ENCODE results near the gene FAM184B.

FAM184B gene

DNA sequence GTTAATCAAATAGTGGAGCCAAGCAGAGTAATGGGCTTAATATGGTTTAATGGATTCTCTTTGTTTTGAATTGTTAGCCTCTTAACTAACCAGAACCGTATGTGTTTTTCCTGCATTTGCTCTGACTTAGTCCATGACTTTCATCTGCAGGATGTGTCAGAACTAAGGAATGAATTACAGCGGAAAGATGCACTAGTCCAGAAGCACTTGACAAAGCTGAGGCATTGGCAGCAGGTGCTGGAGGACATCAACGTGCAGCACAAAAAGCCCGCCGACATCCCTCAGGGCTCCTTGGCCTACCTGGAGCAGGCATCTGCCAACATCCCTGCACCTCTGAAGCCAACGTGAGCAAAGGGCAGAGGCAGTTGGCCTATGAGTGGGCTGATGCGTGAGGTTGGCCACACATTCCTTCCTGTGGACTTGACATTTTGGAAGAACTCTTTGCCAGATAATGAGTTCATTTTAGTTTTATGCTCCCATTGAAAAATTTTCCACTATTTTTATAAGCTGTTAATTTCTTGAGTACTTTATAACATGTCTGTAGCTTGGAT lies 157.9 kb downstream of the FAM184B start:
- no peak for DNase-seq

DNA sequence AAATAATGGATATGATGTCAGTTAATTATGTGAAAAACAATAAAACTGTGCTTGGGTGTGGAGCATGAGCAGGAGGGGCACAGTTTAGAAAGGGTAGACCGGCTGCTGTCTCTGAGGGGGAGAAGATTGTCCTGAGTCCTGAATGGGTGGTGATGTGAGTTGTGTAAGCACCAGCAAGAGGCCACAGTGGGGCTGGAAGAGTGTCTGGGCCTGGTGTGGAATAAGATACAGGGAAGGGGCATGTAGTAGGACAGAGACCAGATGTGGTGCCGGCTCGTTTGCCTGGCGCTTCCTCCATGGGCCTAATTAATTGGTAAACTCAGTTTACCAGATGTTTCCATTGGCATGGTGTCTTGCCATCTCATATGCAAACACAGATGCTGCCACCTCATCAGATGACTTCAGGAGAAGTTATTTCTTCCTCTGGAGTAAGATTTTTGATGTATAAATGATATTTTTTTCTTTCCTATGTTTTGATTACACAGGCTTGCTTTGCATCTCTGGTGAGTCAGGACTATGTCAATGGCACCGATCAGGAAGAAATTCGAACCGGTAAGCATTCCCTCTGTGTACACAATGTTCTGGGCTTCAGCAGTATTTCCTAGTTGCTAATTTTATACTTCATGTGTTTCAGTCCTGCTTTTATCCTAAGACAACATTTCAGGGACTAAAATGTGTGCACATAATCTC lies 161.9 kb downstream of the FAM184B start:
- DNase-seq = no peak

DNA sequence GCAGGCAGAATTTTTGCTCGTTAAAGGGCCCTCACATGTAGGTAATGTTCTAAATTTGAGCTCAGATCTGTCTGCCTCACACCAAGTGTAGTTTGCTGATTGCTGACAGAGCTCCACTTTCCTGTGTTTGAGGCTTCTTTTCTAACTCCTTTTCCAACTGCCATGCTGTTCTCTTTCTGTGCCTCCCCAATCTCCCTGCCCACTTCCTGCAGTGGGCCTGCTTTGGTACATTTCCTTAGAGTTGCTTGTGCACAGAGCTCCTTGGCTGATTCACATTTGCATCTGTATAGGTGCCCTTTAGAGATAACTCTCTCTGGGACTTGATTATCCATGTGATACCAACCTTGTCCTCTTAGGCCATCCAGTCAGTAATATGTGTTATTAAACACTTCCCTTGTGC lies 162.5 kb downstream of the FAM184B start:
- no peak for DNase-seq

DNA sequence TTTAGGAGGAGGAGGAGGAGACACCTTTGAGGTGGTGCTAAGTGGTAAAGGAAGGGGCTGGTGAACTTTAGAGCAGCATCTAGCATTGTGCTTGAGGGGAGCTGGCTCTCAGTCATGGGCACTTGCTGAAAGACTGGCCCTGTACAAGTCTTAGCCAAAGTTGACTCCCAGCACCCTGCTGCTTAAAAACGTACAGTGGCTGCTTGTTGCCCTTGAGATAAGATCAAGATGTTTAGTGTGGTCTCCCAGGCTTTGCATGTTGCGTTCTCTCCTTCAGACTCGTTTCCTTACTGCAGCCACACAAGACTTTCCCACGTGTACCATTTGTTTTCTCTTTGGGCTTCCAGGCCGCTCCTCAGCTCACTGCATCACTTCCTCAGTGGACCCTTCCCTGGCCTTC lies 165.1 kb downstream of the FAM184B start:
- peak; percentile 10 for DNase-seq

DNA sequence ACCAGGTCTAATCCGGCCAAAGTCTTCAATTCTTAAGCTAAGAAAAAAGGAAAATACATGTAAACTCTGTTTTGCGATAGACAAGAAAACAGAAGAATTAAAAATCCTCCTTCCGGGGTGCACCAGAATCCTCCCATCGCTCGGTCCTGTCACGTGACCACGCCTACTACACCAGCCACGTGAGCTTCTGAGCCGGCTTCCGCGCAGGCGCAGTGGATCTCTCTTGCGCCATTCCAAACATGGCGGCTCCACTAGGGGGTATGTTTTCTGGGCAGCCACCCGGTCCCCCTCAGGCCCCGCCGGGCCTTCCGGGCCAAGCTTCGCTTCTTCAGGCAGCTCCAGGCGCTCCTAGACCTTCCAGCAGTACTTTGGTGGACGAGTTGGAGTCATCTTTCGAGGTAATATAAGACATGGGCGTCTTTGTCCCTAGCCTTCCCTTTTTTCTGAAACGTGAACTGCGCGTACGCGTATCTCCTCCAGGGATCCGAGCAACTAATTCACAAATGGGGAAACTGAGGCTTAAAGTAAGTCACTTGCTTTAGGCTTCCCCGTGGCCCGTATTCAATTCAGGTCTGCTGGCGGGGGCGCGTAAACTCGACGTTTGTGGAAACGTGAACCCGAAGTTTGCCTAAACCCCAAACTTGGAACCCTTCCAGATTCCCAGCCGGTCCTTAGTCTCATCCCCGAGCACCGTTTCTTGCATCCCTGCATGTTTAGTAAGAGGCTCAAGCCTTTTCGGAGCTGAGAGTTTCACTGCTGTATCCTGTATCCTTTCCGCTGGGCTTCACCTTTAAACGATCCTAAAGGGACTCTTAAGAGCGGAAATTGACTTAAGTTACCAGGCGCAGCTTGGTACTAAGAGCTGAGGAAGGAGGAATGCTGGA lies 166.8 kb downstream of the FAM184B start, which contains the start of gene MED28:
TSS of gene MED28 (plus strand) at position 226 of the 884 bp plus-strand sequence. CDS start at position 240, 14 bp downstream.
- peak; percentile 97 for DNase-seq

DNA sequence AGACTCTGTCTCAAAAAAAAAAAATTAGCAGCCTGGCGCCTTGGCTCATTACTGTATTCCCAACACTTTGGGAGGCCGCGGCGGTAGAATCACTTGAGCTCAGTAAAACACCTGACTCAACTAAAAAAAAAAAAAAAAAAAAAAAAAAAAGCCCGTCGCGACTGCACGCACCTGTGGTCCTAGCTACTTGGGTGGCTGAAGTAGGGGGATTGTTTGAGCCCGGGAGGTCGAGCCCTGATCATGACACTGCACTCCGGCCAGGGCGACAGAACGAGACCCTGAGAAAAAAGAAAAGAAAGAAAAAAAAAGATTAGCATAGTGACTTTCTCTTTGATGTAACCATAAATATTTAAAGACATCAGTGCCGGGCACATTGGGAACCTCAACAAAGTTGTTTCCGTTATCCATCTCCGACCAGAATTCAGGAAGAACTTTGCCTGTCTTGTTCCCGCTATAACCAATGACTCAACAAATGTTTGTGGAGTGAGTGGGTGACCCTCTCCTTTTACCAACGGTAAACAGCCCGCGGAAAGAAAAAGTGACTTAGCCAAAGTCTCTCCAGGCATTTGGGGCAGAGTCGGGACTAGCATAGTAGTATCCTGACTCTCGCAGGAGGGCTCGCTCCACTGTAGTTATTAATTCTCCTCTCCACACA lies 167.5 kb downstream of the FAM184B start:
- peak; percentile 19 for DNase-seq

DNA sequence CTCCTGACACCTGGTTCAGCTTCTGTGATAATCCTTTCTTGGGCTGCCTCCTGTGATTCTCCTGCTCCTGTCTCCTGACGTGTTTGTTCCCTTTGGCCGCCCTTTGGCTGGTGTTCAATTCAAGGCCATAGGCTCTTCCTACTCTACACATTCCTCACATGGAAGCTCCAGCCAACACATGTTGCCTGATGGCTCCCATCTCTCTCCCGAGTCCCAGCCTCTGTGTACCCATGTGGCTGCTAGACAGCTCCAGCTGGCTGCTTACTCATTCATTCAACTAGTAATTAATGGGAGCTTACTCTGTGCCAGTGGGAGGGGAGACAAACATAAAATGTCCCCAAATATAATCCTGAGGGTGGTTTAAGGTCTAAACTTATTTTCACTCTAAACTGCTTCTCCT lies 176.2 kb downstream of the FAM184B start:
- DNase-seq = no peak

DNA sequence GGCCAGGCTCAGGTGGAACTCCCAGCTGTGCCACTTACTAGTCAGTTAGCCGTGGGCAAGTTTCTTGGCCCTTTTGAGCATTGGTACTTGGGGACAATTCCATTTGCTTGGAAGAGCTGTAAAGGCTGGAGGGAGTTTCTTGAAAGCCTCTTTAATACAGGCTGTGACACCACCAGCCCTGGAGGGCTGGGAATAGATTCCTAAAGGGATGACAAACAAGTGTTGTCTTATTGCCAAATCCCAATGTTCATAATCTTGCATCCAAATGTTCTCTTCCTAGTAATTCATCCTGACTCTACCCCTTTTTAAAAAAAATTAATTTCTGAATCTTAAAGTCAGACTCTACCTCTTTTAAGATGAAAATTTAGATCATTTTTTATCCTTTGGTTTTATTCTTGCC lies 181.6 kb downstream of the FAM184B start:
- no peak for DNase-seq

DNA sequence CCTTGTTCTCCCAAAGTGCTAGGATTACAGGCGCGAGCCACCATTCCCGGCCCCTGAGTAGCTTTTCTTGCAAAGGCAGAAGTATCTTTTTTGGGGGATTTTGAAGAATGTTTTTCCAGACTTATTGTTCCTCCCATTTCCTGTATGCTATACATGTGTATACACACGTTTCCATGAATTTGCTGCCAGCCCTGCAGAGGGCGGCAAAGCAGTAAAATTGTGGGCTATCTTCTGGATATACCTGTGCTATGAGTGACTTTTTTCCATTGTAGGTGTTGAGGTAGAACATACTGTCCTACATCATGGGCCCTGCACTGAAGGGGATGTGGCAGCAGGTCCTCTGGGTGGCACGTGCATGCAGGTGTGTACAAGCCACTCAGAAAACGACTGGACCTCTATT lies 183.9 kb downstream of the FAM184B start:
- no peak for DNase-seq

DNA sequence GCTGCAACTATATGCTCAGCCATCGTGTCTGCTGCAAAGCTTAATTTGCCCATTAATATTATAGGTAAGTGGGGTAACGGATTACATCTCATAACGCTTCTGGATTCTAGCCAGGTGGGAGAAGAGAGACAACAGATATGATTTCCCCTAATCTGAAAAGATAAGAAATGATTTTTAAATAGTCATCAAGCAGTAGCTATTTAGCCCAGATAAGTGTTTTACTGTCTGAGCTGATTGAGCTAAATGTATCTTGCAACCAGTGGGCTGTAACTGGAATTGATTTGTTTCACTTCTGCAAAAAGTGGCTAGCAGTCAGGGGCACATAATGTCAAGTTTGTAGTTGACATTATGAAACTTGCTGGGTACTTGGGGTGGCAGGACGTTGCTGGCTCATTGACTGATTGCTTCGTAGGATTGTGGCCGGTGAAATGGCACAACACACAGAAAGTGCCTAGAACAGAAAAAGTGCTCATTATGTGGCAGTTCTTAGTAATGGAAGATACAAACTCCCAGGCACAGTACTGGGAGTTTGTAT lies 185.9 kb downstream of the FAM184B start:
- DNase-seq = no peak

DNA sequence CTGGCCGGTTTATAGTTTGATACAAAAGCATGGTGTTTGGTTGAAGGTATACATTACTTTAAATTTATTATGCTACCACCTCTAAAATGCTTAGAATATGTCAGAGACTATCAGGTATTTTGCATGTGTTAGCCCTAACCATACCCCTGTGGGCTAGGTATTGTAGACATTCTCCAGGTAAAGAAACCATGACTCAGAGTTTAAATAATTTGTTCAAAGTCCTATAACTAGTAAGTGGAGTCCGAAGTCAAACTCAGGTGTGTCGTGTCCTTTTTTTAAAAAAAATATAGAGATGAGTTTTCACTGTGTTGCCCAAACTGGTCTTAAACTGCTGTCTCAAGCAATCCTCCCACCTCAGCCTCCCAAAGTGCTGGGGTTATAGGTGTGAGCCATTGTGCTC lies 192.1 kb downstream of the FAM184B start:
- no peak for DNase-seq

DNA sequence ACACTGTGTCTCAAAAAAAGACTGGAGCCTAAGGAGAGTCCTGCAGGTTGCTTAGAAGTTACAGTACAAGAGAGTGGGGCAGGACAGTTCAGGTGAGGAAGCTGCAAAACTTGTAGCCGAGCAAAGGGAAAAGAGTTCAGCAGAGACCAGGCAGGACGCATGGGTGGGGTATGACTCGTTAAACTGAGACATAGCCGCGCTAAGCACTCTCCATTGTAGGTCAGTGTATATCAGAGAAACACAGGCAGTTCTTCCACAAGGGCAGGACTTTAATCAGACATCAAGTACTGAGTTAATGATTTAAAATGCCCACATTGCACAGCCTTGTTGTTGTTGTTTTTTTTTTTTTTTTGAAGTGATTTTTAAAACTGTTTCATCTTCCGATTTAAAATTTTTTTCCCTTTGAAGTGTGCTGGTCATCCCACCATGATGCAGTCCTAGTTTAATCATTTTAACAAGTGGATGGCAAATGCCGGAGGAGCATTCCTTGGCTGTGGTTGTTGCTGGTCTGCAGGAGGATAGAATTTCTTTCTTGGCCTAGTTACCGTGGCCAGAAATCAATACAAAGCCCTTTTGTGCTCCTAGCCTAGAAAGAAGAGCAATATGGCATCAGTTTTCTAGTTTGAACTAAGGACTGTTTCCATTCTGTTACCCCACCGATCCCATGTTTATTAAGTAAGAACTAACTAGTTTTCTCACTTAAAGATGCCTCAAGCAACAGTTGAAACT lies 194.2 kb downstream of the FAM184B start:
- no peak for DNase-seq

DNA sequence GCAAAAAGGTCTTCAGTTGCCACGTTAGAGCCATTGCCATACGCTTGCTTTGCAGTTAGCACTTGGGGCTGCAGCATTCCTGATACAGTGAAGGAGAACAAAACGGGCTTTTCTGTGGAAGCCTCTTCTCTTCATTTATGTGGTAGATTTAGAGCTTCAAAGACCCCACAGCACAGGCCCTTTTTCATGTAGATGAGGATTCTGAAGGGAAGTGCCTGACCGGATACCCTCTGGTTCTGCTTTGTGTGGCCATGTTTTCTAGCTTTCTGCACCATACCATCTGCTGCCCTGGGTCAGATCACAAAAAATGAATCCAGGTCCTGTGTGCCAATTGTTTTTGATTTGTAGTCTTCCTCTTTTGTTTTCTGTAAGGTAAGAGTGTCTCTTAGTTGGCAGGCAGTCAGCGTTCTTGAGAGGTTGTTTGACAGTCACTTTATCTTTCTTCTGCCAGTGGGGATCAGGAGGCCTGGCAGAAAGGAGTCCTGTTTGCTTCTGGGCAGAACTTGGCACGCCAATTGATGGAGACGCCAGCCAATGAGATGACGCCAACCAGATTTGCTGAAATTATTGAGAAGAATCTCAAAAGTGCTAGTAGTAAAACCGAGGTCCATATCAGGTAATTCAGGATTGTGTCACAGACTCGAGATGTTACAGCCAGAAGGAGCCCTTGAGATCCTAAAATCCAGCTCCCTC lies 196.8 kb downstream of the FAM184B start:
- DNase-seq = no peak

DNA sequence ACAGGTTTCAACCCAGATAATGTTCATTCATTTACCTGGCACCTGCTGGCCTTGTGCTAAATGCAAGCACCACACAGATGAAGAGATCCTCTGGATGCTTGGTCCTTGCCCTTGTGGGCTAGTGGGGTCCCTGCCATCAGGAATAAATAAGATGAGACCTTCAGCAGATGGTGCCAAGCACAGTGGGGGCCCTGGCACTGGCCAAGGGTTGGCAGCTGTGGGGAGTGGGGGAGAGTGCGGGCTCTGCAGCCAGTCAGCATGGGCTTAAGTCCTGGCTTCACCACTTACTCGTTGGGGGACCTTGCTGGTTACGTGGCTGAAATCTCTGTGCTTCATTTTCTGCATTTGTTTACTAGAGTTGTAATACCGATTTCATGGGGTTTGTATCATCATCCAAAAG lies 197.5 kb downstream of the FAM184B start:
- no peak for DNase-seq

DNA sequence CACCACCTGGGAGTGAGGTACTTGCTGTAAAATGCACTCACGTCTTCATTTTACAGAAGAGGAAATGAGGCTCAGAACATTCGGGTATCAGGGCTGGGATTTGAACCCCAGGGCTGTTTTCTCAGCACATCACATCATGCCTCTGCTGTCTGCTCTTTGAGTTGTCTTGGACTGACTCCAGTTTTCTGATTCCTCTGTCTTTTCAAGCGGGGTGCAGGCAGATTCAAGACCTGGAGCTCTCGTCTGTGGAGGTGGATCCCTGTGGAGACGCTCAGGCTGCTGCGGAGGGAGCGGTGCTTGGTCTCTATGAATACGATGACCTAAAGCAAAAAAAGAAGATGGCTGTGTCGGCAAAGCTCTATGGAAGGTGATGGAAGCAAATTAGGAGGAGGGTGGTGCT lies 198.1 kb downstream of the FAM184B start:
- no peak for DNase-seq

DNA sequence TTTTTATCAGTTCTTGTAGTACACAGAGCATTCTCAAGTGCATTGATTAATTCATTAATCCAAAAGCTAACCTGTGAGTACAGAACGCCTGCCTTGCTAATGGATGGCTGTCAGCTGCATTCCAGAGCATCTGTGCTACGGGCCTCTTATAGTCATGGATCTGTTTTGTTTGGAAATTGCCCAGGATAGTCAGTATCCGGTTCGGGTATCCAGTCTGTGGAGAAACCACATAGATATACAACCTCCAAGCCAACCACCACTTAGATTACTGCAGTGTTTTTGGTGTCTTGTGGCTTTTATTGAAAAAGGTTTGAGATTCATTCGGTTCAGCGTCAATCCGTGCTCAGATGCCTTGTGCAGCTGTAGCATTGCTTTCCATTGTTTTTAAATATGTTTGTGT lies 200.5 kb downstream of the FAM184B start:
- no peak for DNase-seq

Measured in activated CD4-positive, alpha-beta T cell treated with anti-CD3 and anti-CD28 coated beads, Interleukin-10, Interleukin-2, amounts not matched to agents 100 ng/mL and 50 ng/mL, durations not matched to agents 16 hours and 8 hours (primary cell).